ENCODE data around the gene C1orf167. TPM values are rescaled to one million over a fixed set of nuclear protein-coding genes. Genes with fewer than 3 reads are reported as not detected.
A peak's percentile ranks its signal among the peaks of the same experiment; 100 is the strongest.

The C1orf167 gene
- total RNA-seq, 1 donor from 2014 or later: 0.18 TPM

GRCh38 chr1:11736746-11737639 lies 25.0 kb upstream of the C1orf167 start:
- Mint-ChIP-seq H3K36me3 (no peaks in the 10 kb centered on the region), H3K27ac (peak overlapping the region; percentile 44), H3K4me1 (peaks cover 17% of the 10 kb centered on the region), H3K4me3 (peak overlapping the region; percentile 94), H3K9me3 (no peaks in the 10 kb centered on the region), H3K27me3 (ENCODE audit: low read depth) (no peaks in the 10 kb centered on the region)
- no peak for DNase-seq (ENCODE audit: low spot score in 2 of 2, unreplicated experiment in 2 of 2)
- no peak for TF ChIP-seq CTCF (IDR thresholded peaks at IDR 0.05; ENCODE audit: unreplicated experiment)

- no peak for TF ChIP-seq CTCF (IDR thresholded peaks at IDR 0.05; ENCODE audit: unreplicated experiment)
- H3K4me1 Mint-ChIP-seq: peaks cover 13% of the 10 kb centered on the region
- no peaks in the 10 kb centered on the region for H3K9me3 Mint-ChIP-seq
- H3K36me3 Mint-ChIP-seq: no peaks in the 10 kb centered on the region
- no peak overlapping the region for H3K27ac Mint-ChIP-seq
- H3K27me3 Mint-ChIP-seq (ENCODE audit: low read depth): no peaks in the 10 kb centered on the region
- no peak overlapping the region for H3K4me3 Mint-ChIP-seq
- no peak for DNase-seq (ENCODE audit: low spot score in 2 of 2, unreplicated experiment in 2 of 2)
Measured at GRCh38 chr1:11738096-11738495, 23.9 kb upstream of the C1orf167 start.

DNA sequence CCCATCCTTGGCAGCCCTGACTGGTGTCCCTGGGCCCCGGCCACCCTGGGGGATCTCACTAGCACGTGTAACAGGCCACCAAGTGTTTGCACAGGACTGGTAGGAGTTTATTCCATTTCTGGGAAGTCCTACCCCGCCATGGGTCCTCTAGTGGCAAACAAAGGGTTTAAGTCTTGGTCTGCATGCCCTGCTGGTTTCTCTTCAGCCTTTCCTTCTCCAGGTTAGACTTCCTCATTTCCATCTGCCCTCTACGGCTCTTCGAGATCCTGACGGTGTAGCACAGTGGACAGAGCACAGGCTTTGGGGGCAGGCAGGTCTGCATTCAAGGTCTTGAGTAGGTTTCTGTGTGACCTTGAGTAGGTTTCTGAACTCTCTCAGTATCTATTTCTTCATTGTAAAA lies 23.2 kb upstream of the C1orf167 start:
- H3K4me3 Mint-ChIP-seq: no peak overlapping the region
- no peaks in the 10 kb centered on the region for H3K36me3 Mint-ChIP-seq
- H3K4me1 Mint-ChIP-seq: peaks cover 13% of the 10 kb centered on the region
- no peaks in the 10 kb centered on the region for H3K9me3 Mint-ChIP-seq
- H3K27me3 Mint-ChIP-seq (ENCODE audit: low read depth): no peaks in the 10 kb centered on the region
- no peak overlapping the region for H3K27ac Mint-ChIP-seq
- no peak for DNase-seq (ENCODE audit: low spot score in 2 of 2, unreplicated experiment in 2 of 2)
- no peak for TF ChIP-seq CTCF (IDR thresholded peaks at IDR 0.05; ENCODE audit: unreplicated experiment)

DNA sequence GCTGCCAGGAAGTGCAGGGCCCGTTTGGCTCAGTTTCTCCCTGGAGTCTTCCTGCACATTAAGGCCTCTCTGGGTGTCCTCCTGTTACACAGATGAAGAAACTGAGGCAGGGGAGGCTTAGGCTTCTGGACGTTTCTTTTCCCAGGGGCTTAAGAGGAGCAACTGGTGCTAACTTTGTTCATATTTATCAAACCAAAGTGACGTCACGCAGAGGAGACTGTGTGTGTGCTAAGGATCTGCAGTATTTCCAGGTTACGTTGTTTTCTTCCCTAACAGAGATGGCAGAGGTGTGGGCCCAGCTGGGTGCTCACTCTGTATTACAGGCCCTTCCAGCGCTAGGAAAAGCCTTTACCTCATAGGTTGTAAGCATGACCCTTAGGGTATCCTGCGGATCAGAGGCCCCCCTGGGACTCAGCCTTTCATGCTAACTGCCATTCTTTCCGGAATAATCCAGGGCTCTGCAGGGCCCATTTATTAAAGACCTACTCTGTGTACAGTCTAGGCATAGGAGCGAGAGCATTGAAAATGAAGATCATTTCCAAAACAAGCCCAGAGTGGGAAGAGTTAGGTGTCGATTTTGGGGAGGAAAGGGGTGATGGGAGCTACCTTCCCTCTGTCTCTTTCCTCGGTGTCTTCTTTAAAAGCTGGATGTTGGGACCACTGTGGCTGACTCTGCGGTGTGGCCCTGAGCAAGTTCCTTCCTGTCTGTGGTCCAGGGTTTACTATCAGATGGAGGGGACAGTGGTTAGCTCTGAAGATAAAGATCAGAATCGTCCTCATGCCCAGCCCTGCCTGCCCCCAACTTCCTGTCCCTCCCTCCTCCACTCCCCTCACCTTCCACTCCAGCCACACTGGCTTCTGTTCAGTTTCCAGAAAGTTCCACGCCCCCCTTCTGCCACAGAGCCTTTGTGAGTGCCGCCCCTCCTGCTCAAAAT lies 21.5 kb upstream of the C1orf167 start:
- DNase-seq (ENCODE audit: low spot score in 2 of 2, unreplicated experiment in 2 of 2): no peak
- H3K9me3 Mint-ChIP-seq: no peaks in the 10 kb centered on the region
- peaks cover 13% of the 10 kb centered on the region for H3K4me1 Mint-ChIP-seq
- no peak overlapping the region for H3K27ac Mint-ChIP-seq
- no peak for TF ChIP-seq CTCF (IDR thresholded peaks at IDR 0.05; ENCODE audit: unreplicated experiment)
- no peaks in the 10 kb centered on the region for H3K27me3 Mint-ChIP-seq (ENCODE audit: low read depth)
- peaks cover 2% of the 10 kb centered on the region for H3K36me3 Mint-ChIP-seq
- H3K4me3 Mint-ChIP-seq: no peak overlapping the region

DNA sequence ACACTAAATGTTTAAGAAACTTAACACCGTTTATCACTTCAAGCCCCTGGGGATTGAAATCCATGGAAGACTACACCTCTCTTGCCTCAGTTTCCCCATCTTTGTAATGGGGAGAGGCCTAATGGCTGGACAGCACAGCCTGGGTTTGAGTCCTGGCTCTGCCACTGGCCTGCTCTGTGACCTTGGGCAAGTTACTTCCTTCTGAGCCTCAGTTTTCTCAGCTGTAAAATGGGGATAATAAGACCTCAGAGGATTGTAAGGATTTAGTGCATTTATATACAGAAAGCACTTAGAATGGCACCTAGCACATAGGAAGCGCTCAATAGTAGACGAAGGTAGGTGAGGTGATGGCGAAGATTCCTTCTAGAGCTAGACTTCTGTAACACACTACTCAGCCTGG lies 20.5 kb upstream of the C1orf167 start:
- Mint-ChIP-seq H3K9me3 (no peaks in the 10 kb centered on the region), H3K4me3 (no peak overlapping the region), H3K36me3 (peaks cover 5% of the 10 kb centered on the region), H3K4me1 (peaks cover 11% of the 10 kb centered on the region), H3K27ac (no peak overlapping the region), H3K27me3 (ENCODE audit: low read depth) (no peaks in the 10 kb centered on the region)
- TF ChIP-seq CTCF (IDR thresholded peaks at IDR 0.05; ENCODE audit: unreplicated experiment): no peak
- no peak for DNase-seq (ENCODE audit: low spot score in 2 of 2, unreplicated experiment in 2 of 2)

Data from mesothelial cell of epicardium (in vitro differentiated cells).